ENCODE results near the gene ACAP2.

The ACAP2 gene

GRCh38 chr3:195256639-195257453 is 186.0 kb downstream of the ACAP2 start:
- no peak for FAIRE-seq

GRCh38 chr3:195255571-195256501 is 187.0 kb downstream of the ACAP2 start:
- no peak for TF ChIP-seq TAF1 (IDR thresholded peaks at IDR 0.05; ENCODE audit: borderline replicate concordance, low read depth, low read length)
- no peak for TF ChIP-seq POLR2AphosphoS5 (IDR thresholded peaks at IDR 0.05; ENCODE audit: low read depth, low read length)
- no peak for TF ChIP-seq POLR2A (IDR thresholded peaks at IDR 0.05; ENCODE audit: low read depth, low read length)
- no peak for FAIRE-seq
- DNase-seq (ENCODE audit: insufficient read length), result no peak

More at GRCh38 chr3:195256639-195257453, 186.0 kb downstream of the ACAP2 start:
- TF ChIP-seq TAF1 (IDR thresholded peaks at IDR 0.05; ENCODE audit: borderline replicate concordance, low read depth, low read length) (no peak), POLR2AphosphoS5 (IDR thresholded peaks at IDR 0.05; ENCODE audit: low read depth, low read length) (no peak), POLR2A (IDR thresholded peaks at IDR 0.05; ENCODE audit: low read depth, low read length) (no peak)
- DNase-seq (ENCODE audit: insufficient read length), result no peak

GRCh38 chr3:195255176-195255500 is 187.7 kb downstream of the ACAP2 start:
- TF ChIP-seq POLR2AphosphoS5 (IDR thresholded peaks at IDR 0.05; ENCODE audit: low read depth, low read length), result no peak
- no peak for TF ChIP-seq POLR2A (IDR thresholded peaks at IDR 0.05; ENCODE audit: low read depth, low read length)
- TF ChIP-seq TAF1 (IDR thresholded peaks at IDR 0.05; ENCODE audit: borderline replicate concordance, low read depth, low read length), result no peak
- FAIRE-seq (no peak), DNase-seq (ENCODE audit: insufficient read length) (no peak)

GRCh38 chr3:195254454-195255175 is 188.2 kb downstream of the ACAP2 start:
- FAIRE-seq (no peak), DNase-seq (ENCODE audit: insufficient read length) (no peak)
- TF ChIP-seq POLR2AphosphoS5 (IDR thresholded peaks at IDR 0.05; ENCODE audit: low read depth, low read length) (no peak), TAF1 (IDR thresholded peaks at IDR 0.05; ENCODE audit: borderline replicate concordance, low read depth, low read length) (no peak), POLR2A (IDR thresholded peaks at IDR 0.05; ENCODE audit: low read depth, low read length) (no peak)

- TF ChIP-seq TAF1 (IDR thresholded peaks at IDR 0.05; ENCODE audit: borderline replicate concordance, low read depth, low read length) (no peak), POLR2A (IDR thresholded peaks at IDR 0.05; ENCODE audit: low read depth, low read length) (no peak), POLR2AphosphoS5 (IDR thresholded peaks at IDR 0.05; ENCODE audit: low read depth, low read length) (no peak)
- no peak for DNase-seq (ENCODE audit: insufficient read length)
- no peak for FAIRE-seq
Observed at GRCh38 chr3:195253923-195254432, 188.8 kb downstream of the ACAP2 start.

- no peak for DNase-seq (ENCODE audit: insufficient read length)
- FAIRE-seq, result no peak
- TF ChIP-seq POLR2A (IDR thresholded peaks at IDR 0.05; ENCODE audit: low read depth, low read length) (no peak), TAF1 (IDR thresholded peaks at IDR 0.05; ENCODE audit: borderline replicate concordance, low read depth, low read length) (no peak), POLR2AphosphoS5 (IDR thresholded peaks at IDR 0.05; ENCODE audit: low read depth, low read length) (no peak)
Observed at GRCh38 chr3:195251336-195252065, 191.3 kb downstream of the ACAP2 start.

- peak; percentile 5 for FAIRE-seq
- TF ChIP-seq POLR2AphosphoS5 (IDR thresholded peaks at IDR 0.05; ENCODE audit: low read depth, low read length), result no peak
- TF ChIP-seq POLR2A (IDR thresholded peaks at IDR 0.05; ENCODE audit: low read depth, low read length), result no peak
- no peak for DNase-seq (ENCODE audit: insufficient read length)
Observed at GRCh38 chr3:195250473-195251251, 192.2 kb downstream of the ACAP2 start.

GRCh38 chr3:195249858-195250464 is 192.9 kb downstream of the ACAP2 start:
- DNase-seq (ENCODE audit: insufficient read length) (no peak), FAIRE-seq (no peak)
- TF ChIP-seq POLR2A (IDR thresholded peaks at IDR 0.05; ENCODE audit: low read depth, low read length), result no peak
- no peak for TF ChIP-seq POLR2AphosphoS5 (IDR thresholded peaks at IDR 0.05; ENCODE audit: low read depth, low read length)
- TF ChIP-seq TAF1 (IDR thresholded peaks at IDR 0.05; ENCODE audit: borderline replicate concordance, low read depth, low read length), result no peak

- FAIRE-seq, result no peak
- TF ChIP-seq TAF1 (IDR thresholded peaks at IDR 0.05; ENCODE audit: borderline replicate concordance, low read depth, low read length) (no peak), POLR2AphosphoS5 (IDR thresholded peaks at IDR 0.05; ENCODE audit: low read depth, low read length) (no peak), POLR2A (IDR thresholded peaks at IDR 0.05; ENCODE audit: low read depth, low read length) (no peak)
- DNase-seq (ENCODE audit: insufficient read length), result no peak
Observed at GRCh38 chr3:195249057-195249770, 193.6 kb downstream of the ACAP2 start.

Measured in GM12892 (cell line).